Fibroblast of lung (primary cell): ENCODE data around the gene XXYLT1. TPM values are rescaled to one million over a fixed set of nuclear protein-coding genes. Genes with fewer than 3 reads are reported as not detected.

Experiments used
- DNase-seq, 2 donors: peaks; one replicate each; pipeline versions ENCODE4 v3.0.0 to v3.0.0-alpha.2; 2010; ENCODE audit warnings: low read depth in 2 of 2
- H2AFZ ChIP-seq: 2 replicates; pipeline ENCODE4 v1.5.1; 2012; ENCODE audit warnings: low read length, control low read depth, inconsistent platforms
- H3K27ac ChIP-seq: 2 replicates; pipeline ENCODE4 v1.5.1; 2011; ENCODE audit warnings: low read length, control low read depth; ENCODE audit not compliant: insufficient read depth
- H3K27me3 ChIP-seq: 2 replicates; pipeline ENCODE4 v1.5.1; 2011; ENCODE audit warnings: mild to moderate bottlenecking, low read length; ENCODE audit not compliant: control insufficient read depth, insufficient read depth
- H3K36me3 ChIP-seq: 2 replicates; pipeline ENCODE4 v1.5.1; 2011; ENCODE audit warnings: low read length; ENCODE audit not compliant: control insufficient read depth, insufficient read depth
- H3K4me1 ChIP-seq: 2 replicates; pipeline ENCODE4 v1.5.1; 2011; ENCODE audit warnings: low read length; ENCODE audit not compliant: control insufficient read depth, insufficient read depth; ENCODE audit errors: extremely low read depth
- H3K4me2 ChIP-seq: 2 replicates; pipeline ENCODE4 v1.5.1; 2011; ENCODE audit warnings: low read length, control low read depth; ENCODE audit not compliant: insufficient read depth; ENCODE audit errors: extremely low read depth
- H3K4me3 ChIP-seq, 4 experiments: fragments of 200-600 bp in 1 of 4; sonication (generic) in 1 of 4; replicated peaks in 1 of 4; 2 replicates each; pipeline ENCODE4 v1.5.1; 2011 to 2016; ENCODE audit warnings: low read length in 4 of 4, low read depth in 3 of 4, mild to moderate bottlenecking in 3 of 4, control low read depth in 2 of 4, inconsistent platforms in 1 of 4, mixed read lengths in 1 of 4; ENCODE audit not compliant: insufficient read depth in 1 of 4; ENCODE audit errors: control extremely low read depth in 1 of 4
- H3K79me2 ChIP-seq: 2 replicates; pipeline ENCODE4 v1.5.1; 2012; ENCODE audit warnings: mild to moderate bottlenecking, low read length, inconsistent platforms; ENCODE audit not compliant: control insufficient read depth, insufficient read depth
- H3K9ac ChIP-seq: 2 replicates; pipeline ENCODE4 v1.5.1; 2011; ENCODE audit warnings: mild to moderate bottlenecking, low read length, control low read depth; ENCODE audit not compliant: insufficient read depth
- H3K9me3 ChIP-seq: 2 replicates; pipeline ENCODE4 v1.5.1; 2012; ENCODE audit warnings: low read depth, low read length; ENCODE audit not compliant: control insufficient read depth, insufficient read depth
- H4K20me1 ChIP-seq: 2 replicates; pipeline ENCODE4 v1.5.1; 2011; ENCODE audit warnings: low read length; ENCODE audit not compliant: control insufficient read depth, insufficient read depth; ENCODE audit errors: extremely low read depth
- EZH2 ChIP-seq: IDR thresholded peaks from 2 replicates; pipeline ENCODE4 v1.5.1; 2012; ENCODE audit warnings: low read length, control low read depth, mild to moderate bottlenecking; ENCODE audit errors: missing control alignments
- polyA plus RNA-seq, 2 donors: library from polyadenylated mRNA; depleted of rRNA in 1 of 2; stranded (reverse) in 1 of 2; unstranded in 1 of 2; fragments of >200 nt; gene quantifications; 2 replicates each; pipeline ENCODE4 v1.2.1, GENCODE V29; 2011 to 2012; ENCODE audit warnings: missing spikeins in 1 of 2
- total RNA-seq: library from RNA; depleted of rRNA; stranded (reverse); fragments of >200 nt; gene quantifications from 2 replicates; pipeline ENCODE4 v1.2.1, GENCODE V29; 2014
- TF ChIP-seq, protein P1 (sequence below), 2 donors: IDR thresholded peaks in 1 of 2; conservative IDR thresholded peaks in 1 of 2; 1 replicate in 1 of 2; 2 replicates in 1 of 2; pipeline ENCODE4 v1.5.1; 2011 to 2012; ENCODE audit warnings: low read length in 2 of 2, control low read depth in 1 of 2, inconsistent platforms in 1 of 2, low read depth in 1 of 2, mild to moderate bottlenecking in 1 of 2

The XXYLT1 gene
- total and polyA plus RNA-seq, 2 donors (not counting 1 experiment from before 2014, with no cell fraction given), result 12.4 to 18.5 TPM

- Histone ChIP-seq H3K27me3 (no peaks in the 10 kb centered on the region), H3K4me1 (peaks cover 16% of the 10 kb centered on the region), H3K27ac (no peak overlapping the region), H4K20me1 (no peaks in the 10 kb centered on the region), H3K9me3 (no peaks in the 10 kb centered on the region), H3K4me2 (no peak overlapping the region), H3K4me3 (no peak overlapping the region), H2AFZ (no peak overlapping the region), H3K36me3 (no peaks in the 10 kb centered on the region), H3K79me2 (peaks cover 2% of the 10 kb centered on the region), H3K9ac (no peak overlapping the region)
- TF ChIP-seq EZH2, result no peak
- TF ChIP-seq, protein P1, sequence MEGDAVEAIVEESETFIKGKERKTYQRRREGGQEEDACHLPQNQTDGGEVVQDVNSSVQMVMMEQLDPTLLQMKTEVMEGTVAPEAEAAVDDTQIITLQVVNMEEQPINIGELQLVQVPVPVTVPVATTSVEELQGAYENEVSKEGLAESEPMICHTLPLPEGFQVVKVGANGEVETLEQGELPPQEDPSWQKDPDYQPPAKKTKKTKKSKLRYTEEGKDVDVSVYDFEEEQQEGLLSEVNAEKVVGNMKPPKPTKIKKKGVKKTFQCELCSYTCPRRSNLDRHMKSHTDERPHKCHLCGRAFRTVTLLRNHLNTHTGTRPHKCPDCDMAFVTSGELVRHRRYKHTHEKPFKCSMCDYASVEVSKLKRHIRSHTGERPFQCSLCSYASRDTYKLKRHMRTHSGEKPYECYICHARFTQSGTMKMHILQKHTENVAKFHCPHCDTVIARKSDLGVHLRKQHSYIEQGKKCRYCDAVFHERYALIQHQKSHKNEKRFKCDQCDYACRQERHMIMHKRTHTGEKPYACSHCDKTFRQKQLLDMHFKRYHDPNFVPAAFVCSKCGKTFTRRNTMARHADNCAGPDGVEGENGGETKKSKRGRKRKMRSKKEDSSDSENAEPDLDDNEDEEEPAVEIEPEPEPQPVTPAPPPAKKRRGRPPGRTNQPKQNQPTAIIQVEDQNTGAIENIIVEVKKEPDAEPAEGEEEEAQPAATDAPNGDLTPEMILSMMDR (conservative IDR thresholded peaks at IDR 0.05 in 1 of 2, IDR thresholded peaks at IDR 0.05 in 1 of 2; ENCODE audit: low read depth in 1 of 2, low read length in 2 of 2), result no peak
- no peak for DNase-seq
Measured at GRCh38 chr3:195214381-195214780, 56.6 kb downstream of the XXYLT1 start.

GRCh38 chr3:195213639-195214315 lies 57.2 kb downstream of the XXYLT1 start:
- Histone ChIP-seq H3K27ac (no peak overlapping the region), H3K9ac (no peak overlapping the region), H3K4me3 (no peak overlapping the region), H3K9me3 (no peaks in the 10 kb centered on the region), H3K27me3 (no peaks in the 10 kb centered on the region), H2AFZ (no peak overlapping the region), H3K4me2 (no peak overlapping the region), H3K4me1 (peaks cover 22% of the 10 kb centered on the region), H4K20me1 (no peaks in the 10 kb centered on the region), H3K36me3 (no peaks in the 10 kb centered on the region), H3K79me2 (peaks cover 5% of the 10 kb centered on the region)
- no peak for DNase-seq
- TF ChIP-seq EZH2, result no peak
- TF ChIP-seq, protein P1 (conservative IDR thresholded peaks at IDR 0.05 in 1 of 2, IDR thresholded peaks at IDR 0.05 in 1 of 2; ENCODE audit: low read depth in 1 of 2, low read length in 2 of 2), result no peak

DNA sequence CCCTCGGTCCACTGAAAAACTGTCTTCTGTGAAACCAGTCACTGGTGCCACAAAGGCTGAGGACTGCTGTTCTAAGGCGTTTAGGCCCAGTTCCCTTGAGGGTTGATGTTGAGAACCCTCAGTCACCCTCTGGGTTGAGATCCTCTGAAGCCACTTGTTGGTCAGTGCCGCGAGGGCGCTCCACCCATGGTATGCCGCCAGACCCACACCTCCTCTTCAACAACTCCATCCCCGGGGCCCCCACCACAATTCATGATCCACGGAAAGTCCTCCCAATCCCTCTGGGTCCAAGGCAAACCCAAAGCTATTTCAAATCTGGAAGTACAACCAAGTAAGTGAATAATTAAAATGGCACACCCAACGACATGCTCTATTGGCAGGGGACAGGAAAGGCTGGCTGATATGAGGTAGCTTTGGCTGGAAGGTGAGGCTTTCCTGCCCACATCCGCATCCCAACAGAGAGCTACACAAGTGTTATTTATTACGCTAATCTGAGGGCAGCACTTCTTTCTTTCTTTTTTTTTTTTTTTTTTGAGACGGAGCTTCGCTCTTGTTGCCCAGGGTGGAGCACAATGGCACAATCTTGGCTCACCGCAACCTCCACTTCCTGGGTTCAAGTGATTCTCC lies 58.1 kb downstream of the XXYLT1 start:
- H3K27ac ChIP-seq, result no peak overlapping the region
- no peak overlapping the region for H3K4me3 ChIP-seq
- H3K79me2 ChIP-seq, result peaks cover 12% of the 10 kb centered on the region
- H3K36me3 ChIP-seq, result no peaks in the 10 kb centered on the region
- TF ChIP-seq, protein P1 (conservative IDR thresholded peaks at IDR 0.05 in 1 of 2, IDR thresholded peaks at IDR 0.05 in 1 of 2; ENCODE audit: low read depth in 1 of 2, low read length in 2 of 2), result no peak
- no peak for TF ChIP-seq EZH2
- H3K9me3 ChIP-seq, result no peaks in the 10 kb centered on the region
- no peak overlapping the region for H3K4me2 ChIP-seq
- H3K9ac ChIP-seq, result no peak overlapping the region
- DNase-seq, result no peak
- peaks cover 31% of the 10 kb centered on the region for H3K4me1 ChIP-seq
- no peaks in the 10 kb centered on the region for H4K20me1 ChIP-seq
- H2AFZ ChIP-seq, result no peak overlapping the region
- H3K27me3 ChIP-seq, result no peaks in the 10 kb centered on the region
